Measurements from ENCODE around the gene SFMBT1. TPM values are rescaled to one million over a fixed set of nuclear protein-coding genes. Genes with fewer than 3 reads are reported as not detected.

Gene SFMBT1
- total and polyA plus RNA-seq, 8 donors, result 4.9 to 15.8 (median 12.8) TPM

DNA sequence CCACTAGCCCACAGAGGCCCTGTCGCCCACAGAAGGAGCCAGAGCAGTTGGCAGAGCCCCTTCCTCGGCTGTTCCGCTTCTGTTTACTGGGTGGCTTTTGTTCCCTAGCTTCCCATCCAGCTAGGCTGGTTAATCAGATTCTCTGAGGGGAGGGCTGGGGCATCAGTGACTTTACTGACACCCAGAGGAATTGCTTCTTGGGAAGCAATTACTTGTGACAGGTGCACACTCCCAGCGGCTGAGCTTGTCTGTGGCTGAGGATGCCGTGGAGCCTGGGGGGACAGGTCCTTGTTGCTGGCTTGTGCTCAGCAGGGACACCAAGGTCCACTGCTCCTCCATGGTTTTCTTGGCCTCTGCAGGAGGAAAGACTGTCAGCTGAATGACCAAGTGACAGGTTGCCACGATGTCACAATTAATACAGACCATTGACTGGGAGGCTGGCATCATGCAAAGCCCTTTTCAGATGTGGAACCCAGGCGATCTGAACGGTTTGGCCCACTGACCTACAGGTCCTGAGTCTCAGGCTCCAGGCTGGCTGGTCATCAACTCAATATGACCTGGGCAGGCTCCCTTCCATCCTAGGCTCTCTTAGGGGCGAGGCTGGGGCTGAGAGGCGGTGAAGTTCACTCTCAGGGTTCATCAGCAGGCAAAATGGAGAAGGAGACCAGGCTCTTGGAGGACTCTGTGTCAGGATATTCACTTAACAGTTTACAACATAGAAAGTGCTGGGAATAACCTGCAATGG is 31.8 kb upstream of the SFMBT1 start:
- FAIRE-seq, result no peak
- H3K27ac ChIP-seq, result no peak overlapping the region
- peaks cover 0 to under 1% (median 0%) of the 10 kb centered on the region in 3 donors for H3K4me1 ChIP-seq
- H3K27me3 ChIP-seq, result no peaks in the 10 kb centered on the region
- H3K9me3 ChIP-seq, result no peaks in the 10 kb centered on the region
- no peak for ATAC-seq
- no peak overlapping the region for H3K4me3 ChIP-seq
- no peaks in the 10 kb centered on the region for H3K36me3 ChIP-seq
- DNase-seq, result peak in 1 of 6 donors; percentile 41
- TF ChIP-seq, protein P1, sequence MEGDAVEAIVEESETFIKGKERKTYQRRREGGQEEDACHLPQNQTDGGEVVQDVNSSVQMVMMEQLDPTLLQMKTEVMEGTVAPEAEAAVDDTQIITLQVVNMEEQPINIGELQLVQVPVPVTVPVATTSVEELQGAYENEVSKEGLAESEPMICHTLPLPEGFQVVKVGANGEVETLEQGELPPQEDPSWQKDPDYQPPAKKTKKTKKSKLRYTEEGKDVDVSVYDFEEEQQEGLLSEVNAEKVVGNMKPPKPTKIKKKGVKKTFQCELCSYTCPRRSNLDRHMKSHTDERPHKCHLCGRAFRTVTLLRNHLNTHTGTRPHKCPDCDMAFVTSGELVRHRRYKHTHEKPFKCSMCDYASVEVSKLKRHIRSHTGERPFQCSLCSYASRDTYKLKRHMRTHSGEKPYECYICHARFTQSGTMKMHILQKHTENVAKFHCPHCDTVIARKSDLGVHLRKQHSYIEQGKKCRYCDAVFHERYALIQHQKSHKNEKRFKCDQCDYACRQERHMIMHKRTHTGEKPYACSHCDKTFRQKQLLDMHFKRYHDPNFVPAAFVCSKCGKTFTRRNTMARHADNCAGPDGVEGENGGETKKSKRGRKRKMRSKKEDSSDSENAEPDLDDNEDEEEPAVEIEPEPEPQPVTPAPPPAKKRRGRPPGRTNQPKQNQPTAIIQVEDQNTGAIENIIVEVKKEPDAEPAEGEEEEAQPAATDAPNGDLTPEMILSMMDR (IDR thresholded peaks at IDR 0.05), result no peak
- intact Hi-C loops (cut with DNase I), result no loop called here
- 86 to 90% methylated on average over 10 of the region's 10 CpGs for whole genome bisulfite sequencing, 2 donors

DNA sequence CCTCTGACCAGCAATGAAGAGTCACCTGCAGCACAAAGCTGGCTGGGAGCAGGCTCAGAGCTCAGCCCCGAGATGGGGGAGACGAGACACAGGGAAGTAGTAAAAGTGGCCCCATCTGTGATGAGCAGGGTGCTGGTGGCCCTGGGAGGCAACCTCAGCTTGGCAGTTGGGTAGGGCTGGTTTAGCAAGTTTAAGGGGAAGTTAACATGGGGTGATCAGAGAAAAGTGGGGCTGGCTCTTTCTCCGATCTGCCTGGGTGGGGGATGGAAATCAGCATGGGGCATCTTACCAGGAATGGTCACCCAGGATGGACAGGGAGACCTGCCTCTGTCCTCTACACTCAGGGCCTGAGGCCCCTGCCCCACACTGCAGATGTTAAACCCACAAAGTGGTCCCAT is 29.9 kb upstream of the SFMBT1 start:
- Histone ChIP-seq H3K4me1 (peaks cover 0 to 4% (median 4%) of the 10 kb centered on the region in 3 donors), H3K27me3 (no peaks in the 10 kb centered on the region), H3K9me3 (no peaks in the 10 kb centered on the region), H3K4me3 (no peak overlapping the region), H3K36me3 (no peaks in the 10 kb centered on the region), H3K27ac (no peak overlapping the region)
- FAIRE-seq, result no peak
- 89 to 97% methylated on average over 3 of the region's 3 CpGs for WGBS, 2 donors
- intact Hi-C loops (cut with DNase I), result no loop called here
- no peak for ATAC-seq
- DNase-seq, result peak in 1 of 6 donors; percentile 31
- TF ChIP-seq, protein P1 (IDR thresholded peaks at IDR 0.05), result no peak

DNA sequence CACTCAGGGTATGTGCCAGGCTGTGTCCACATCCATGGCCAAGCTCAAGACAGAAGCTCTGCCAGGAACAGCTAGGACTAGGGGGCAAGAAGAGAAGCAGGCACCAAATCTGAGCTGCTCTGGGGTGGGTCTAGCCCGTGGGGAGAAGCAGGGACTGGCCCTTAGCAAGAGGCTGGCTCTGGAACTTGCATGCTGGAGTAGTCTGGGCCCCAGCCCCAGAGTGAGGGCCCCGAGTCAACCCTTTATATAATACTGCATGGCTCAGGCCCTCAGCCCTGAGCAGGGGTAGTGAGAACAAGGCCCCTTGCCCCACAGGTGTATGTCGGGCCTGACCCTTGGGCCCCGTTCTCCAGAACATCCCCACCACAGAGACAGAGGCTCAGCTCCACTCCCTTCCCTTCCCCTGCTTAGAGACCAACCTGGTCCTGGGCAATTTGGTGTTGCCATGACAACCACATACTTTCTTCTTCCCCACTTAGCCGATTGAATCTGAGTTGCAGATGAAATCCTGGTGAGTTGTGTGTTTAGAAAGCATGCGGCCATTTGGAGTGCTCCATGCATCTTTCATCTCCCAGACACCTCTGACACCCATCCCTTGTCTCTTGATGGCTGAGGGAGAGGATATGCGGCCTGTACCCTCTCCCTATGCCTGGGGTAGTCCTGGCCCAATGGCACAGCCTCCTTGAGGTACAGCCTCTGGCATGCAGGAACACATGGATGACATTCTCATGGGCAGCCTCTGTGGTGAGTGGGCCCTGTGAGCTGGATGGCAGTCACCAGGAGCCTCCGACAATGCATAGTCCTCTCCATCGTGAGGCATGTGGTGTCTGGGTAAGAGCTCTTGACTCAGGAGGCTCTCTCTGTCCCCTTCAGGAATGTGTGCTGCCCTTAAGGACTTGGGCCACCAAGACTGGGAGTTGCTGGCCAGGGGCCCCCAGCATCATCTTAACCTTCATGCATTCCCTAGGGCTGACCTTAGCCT is 29.2 kb upstream of the SFMBT1 start:
- WGBS, 2 donors, result 68 to 74% methylated on average over 8 to 9 of the region's 9 CpGs
- Histone ChIP-seq H3K27me3 (no peaks in the 10 kb centered on the region), H3K27ac (no peak overlapping the region), H3K9me3 (no peaks in the 10 kb centered on the region), H3K4me3 (no peak overlapping the region), H3K36me3 (no peaks in the 10 kb centered on the region), H3K4me1 (peaks cover 0 to 4% (median 4%) of the 10 kb centered on the region in 3 donors)
- ATAC-seq (no peak), DNase-seq (peak in 1 of 6 donors; percentile 36), FAIRE-seq (no peak)
- intact Hi-C loops (cut with DNase I), result loop anchor here in 1 of 3 donors (5.0 kb wide), 1 partner anchor 228 kb away; no protein-coding TSS in a partner anchor
- TF ChIP-seq, protein P1 (IDR thresholded peaks at IDR 0.05), result no peak

DNA sequence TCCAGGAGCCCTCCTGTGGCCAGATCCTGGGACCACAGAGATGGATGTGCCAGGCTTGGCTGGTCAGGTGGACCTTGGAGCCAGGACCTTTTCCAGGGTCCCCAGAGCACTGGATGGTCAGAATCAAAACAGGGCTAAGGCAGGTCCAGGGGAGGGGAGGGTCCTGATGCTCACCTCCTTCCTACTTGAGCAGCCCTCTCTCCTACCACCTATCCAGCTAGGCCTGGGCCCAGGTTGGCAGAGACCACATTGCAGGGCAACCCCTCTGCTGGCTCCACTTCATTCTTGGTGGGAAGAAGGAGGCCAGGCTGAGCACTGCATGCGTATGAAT is 28.5 kb upstream of the SFMBT1 start:
- WGBS, 2 donors, result 88 to 100% methylated on average over 1 of the region's 1 CpG
- DNase-seq, result peak in 1 of 6 donors; percentile 49

More for the DNA sequence above, 28.5 kb upstream of the SFMBT1 start:
- no peak overlapping the region for H3K4me3 ChIP-seq
- no peak overlapping the region for H3K27ac ChIP-seq
- no peak for FAIRE-seq
- ATAC-seq, result no peak
- intact Hi-C loops (cut with DNase I), result loop anchor here in 1 of 3 donors (5.0 kb wide), 1 partner anchor 227 kb away; no protein-coding TSS in a partner anchor
- H3K9me3 ChIP-seq, result no peaks in the 10 kb centered on the region
- H3K4me1 ChIP-seq, result peaks cover 0 to 4% (median 4%) of the 10 kb centered on the region in 3 donors
- TF ChIP-seq, protein P1 (IDR thresholded peaks at IDR 0.05), result no peak
- no peaks in the 10 kb centered on the region for H3K27me3 ChIP-seq
- H3K36me3 ChIP-seq, result no peaks in the 10 kb centered on the region
